HepG2 (cell line): Measurements from ENCODE around the gene GJC2. TPM values are rescaled to one million over a fixed set of nuclear protein-coding genes. Genes with fewer than 3 reads are reported as not detected.

Experiments used
- ATAC-seq: fragments of 200-7000 bp; cut with Tn5 transposase; 3 replicates; pipeline ENCODE4 v1.9.1; 2020; ENCODE audit warnings: mild to moderate bottlenecking, moderate library complexity
- BruUV-seq: library from RNA; stranded (reverse); fragments of 400-500 nt; replicated peaks from 2 replicates; lab custom pipeline; 2021; lab: Mats Ljungman, UMichigan
- CTCF ChIA-PET: fragments of 300-600 bp; formaldehyde crosslinking; extraction: SDS; loops from one replicate; lab custom pipeline; 2021; ENCODE audit warnings: low total read pairs, inconsistent platforms, low intra/inter-chr PET ratio; lab: Yijun Ruan, JAX
- POLR2A ChIA-PET: fragments of 350-600 bp; sonication (Branson Sonifier 250); formaldehyde crosslinking; loops from one replicate; lab custom pipeline; 2020; ENCODE audit warnings: antibody characterized with exemption, inconsistent platforms; lab: Yijun Ruan, JAX
- DNase-seq: peaks from one replicate; pipeline ENCODE4 v3.0.0-alpha.2; 2015; ENCODE audit warnings: low spot score
- FAIRE-seq: peaks from 3 replicates; lab custom pipeline; 2011; peaks lifted over from hg19 to GRCh38; lab: Jason Lieb, UNC
- H2AFZ ChIP-seq: one replicate; pipeline ENCODE4 v1.6.1; 2011; ENCODE audit warnings: low read length, inconsistent platforms
- H3K27ac ChIP-seq: fragments of 300-600 bp; 3 replicates; pipeline ENCODE4 v1.8.0; 2011; ENCODE audit warnings: mixed run types, mild to moderate bottlenecking, mixed read lengths, low read length, inconsistent platforms; ENCODE audit not compliant: insufficient read depth; ENCODE audit errors: extremely low read length
- H3K27me3 ChIP-seq, 2 experiments: fragments of 200-600 bp in 1 of 2; 2 replicates in 1 of 2; 3 replicates in 1 of 2; pipeline versions ENCODE4 v1.6.0 to v1.8.0; 2011; ENCODE audit warnings: low read length in 2 of 2, mild to moderate bottlenecking in 2 of 2, moderate library complexity in 2 of 2, inconsistent platforms in 1 of 2; ENCODE audit not compliant: insufficient read depth in 2 of 2, control insufficient read depth in 1 of 2
- H3K36me3 ChIP-seq, 2 experiments: fragments of 200-600 bp in 1 of 2; replicated peaks in 1 of 2; 2 replicates in 1 of 2; 3 replicates in 1 of 2; pipeline versions ENCODE4 v1.5.1 to v1.8.0; 2011; ENCODE audit warnings: low read length in 2 of 2, inconsistent platforms in 1 of 2; ENCODE audit not compliant: insufficient read depth in 2 of 2, control insufficient read depth in 1 of 2
- H3K4me1 ChIP-seq: 2 replicates; pipeline ENCODE4 v1.5.1; 2012; ENCODE audit warnings: low read length, inconsistent platforms; ENCODE audit not compliant: insufficient read depth
- H3K4me2 ChIP-seq: 2 replicates; pipeline ENCODE4 v1.6.0; 2011; ENCODE audit warnings: low read depth, low read length, inconsistent platforms
- H3K4me3 ChIP-seq, 3 experiments: fragments of 200-600 bp in 1 of 3; sonication (generic), shearing (Covaris generic) in 1 of 3; replicated peaks in 1 of 3; 2 replicates each; pipeline ENCODE4 v1.5.1; 2011 to 2016; ENCODE audit warnings: low read length in 3 of 3, inconsistent platforms in 2 of 3, low read depth in 2 of 3, mild to moderate bottlenecking in 2 of 3, control low read depth in 1 of 3, mixed read lengths in 1 of 3; ENCODE audit not compliant: insufficient read depth in 1 of 3
- H3K79me2 ChIP-seq: one replicate; pipeline ENCODE4 v1.6.1; 2011; ENCODE audit warnings: low read length, inconsistent platforms; ENCODE audit not compliant: insufficient read depth
- H3K9ac ChIP-seq: 2 replicates; pipeline ENCODE4 v1.6.0; 2011; ENCODE audit warnings: mild to moderate bottlenecking, low read depth, low read length, inconsistent platforms; ENCODE audit not compliant: insufficient read depth
- H3K9me3 ChIP-seq: 2 replicates; pipeline ENCODE4 v1.5.1; 2012; ENCODE audit warnings: mild to moderate bottlenecking, low read length
- H4K20me1 ChIP-seq: 2 replicates; pipeline ENCODE4 v1.6.0; 2011; ENCODE audit warnings: inconsistent platforms, mild to moderate bottlenecking, low read length, moderate library complexity; ENCODE audit not compliant: insufficient read depth
- AGO2 ChIP-seq: fragments of 200-400 bp; formaldehyde crosslinking; optimal IDR thresholded peaks from 2 replicates; pipeline ENCODE3; 2017; ENCODE audit warnings: mild to moderate bottlenecking, low read depth, low read length, moderate library complexity
- CREM ChIP-seq, 2 experiments: sonication (generic) in 1 of 2; formaldehyde crosslinking in 1 of 2; IDR thresholded peaks; 2 replicates each; pipeline versions ENCODE4 v1.4.0 to v1.6.1; 2016 to 2020; ENCODE audit warnings: antibody characterized with exemption in 1 of 2, mild to moderate bottlenecking in 1 of 2, missing genetic modification reagents in 1 of 2
- IKZF4 ChIP-seq: sonication (generic); formaldehyde crosslinking; IDR thresholded peaks from 2 replicates; pipeline ENCODE4 v1.5.1; 2020; ENCODE audit warnings: borderline replicate concordance, mild to moderate bottlenecking, low read depth, missing genetic modification reagents; ENCODE audit errors: not compliant biosample characterization
- RFXAP ChIP-seq: sonication (generic); formaldehyde crosslinking; IDR thresholded peaks from 2 replicates; pipeline ENCODE4 v1.4.0; 2020; ENCODE audit warnings: missing genetic modification reagents, borderline replicate concordance
- SRF ChIP-seq: IDR thresholded peaks from 2 replicates; pipeline ENCODE4 v1.6.1; 2011; ENCODE audit warnings: mild to moderate bottlenecking, low read depth, low read length, moderate library complexity
- TCF7L2 ChIP-seq: IDR thresholded peaks from 2 replicates; pipeline ENCODE4 v1.6.1; 2011; ENCODE audit warnings: mild to moderate bottlenecking, low read depth, low read length, moderate library complexity
- YEATS4 ChIP-seq: sonication (generic); formaldehyde crosslinking; IDR thresholded peaks from 2 replicates; pipeline ENCODE4 v1.4.0; 2020; ENCODE audit warnings: missing genetic modification reagents, borderline replicate concordance
- ZNF232 ChIP-seq: sonication (generic); formaldehyde crosslinking; IDR thresholded peaks from 2 replicates; pipeline ENCODE4 v1.4.0; 2020; ENCODE audit warnings: missing genetic modification reagents, borderline replicate concordance
- ZNF549 ChIP-seq: sonication (generic); formaldehyde crosslinking; IDR thresholded peaks from 2 replicates; pipeline ENCODE4 v1.5.0; 2020; ENCODE audit warnings: missing genetic modification reagents
- WGBS: methylation state at CpG from one replicate; pipeline ENCODE4 v1.1.6; 2017; ENCODE audit warnings: low lambda C conversion rate; 5-methylcytosine and 5-hydroxymethylcytosine counted together
- in situ Hi-C: cut with HindIII; loops from 2 replicates; pipeline ENCODE4 v1.10.0; 2017; ENCODE audit warnings: low pct_unique_long_range_greater_than_20kb; ENCODE audit not compliant: extremely low pct_ligation_motif_present
- intact Hi-C: fragments of 100-400 bp; cut with micrococcal nuclease; formaldehyde crosslinking; loops from one replicate; pipeline ENCODE4 v1.10.0; 2022; ENCODE audit not compliant: unreplicated experiment
- polyA plus RNA-seq, 8 experiments: library from polyadenylated mRNA; depleted of rRNA in 3 of 8; stranded (reverse) in 7 of 8; unstranded in 1 of 8; fragments of >200 nt; fragmentation: Illumina TruSeq in 4 of 8; extraction: Trizol in 4 of 8; gene quantifications; 2 replicates each; pipeline versions ENCODE4 v1.2.1 to v1.2.3, GENCODE V29; 2011 to 2016; ENCODE audit warnings: low read depth in 4 of 8, missing spikeins in 1 of 8, mixed read lengths in 1 of 8; ENCODE audit not compliant: insufficient read depth in 1 of 8
- total RNA-seq, 5 experiments: library from RNA; depleted of rRNA; stranded (reverse); fragments of >200 nt; fragmentation: Illumina TruSeq; extraction: Trizol; gene quantifications; 2 replicates each; pipeline ENCODE4 v1.2.3, GENCODE V29; 2016; ENCODE audit warnings: low read depth in 1 of 5

The GJC2 gene
- total and polyA plus RNA-seq, 2 of the 13 experiments (the other 11 are each of a cell fraction or from before 2014, with no cell fraction given): 1.6 to 3.8 TPM

- POLR2A ChIA-PET: interaction anchor here (1.3 kb wide), 2 partner anchors 25 to 59 kb away, joined by 4 read pairs; partner anchors contain the start of gene IBA57
- Histone ChIP-seq H3K79me2 (peaks cover 26% of the 10 kb centered on the region), H2AFZ (no peak overlapping the region), H3K9me3 (no peaks in the 10 kb centered on the region), H3K27me3 (no peaks in the 10 kb centered on the region; a peak in 1 of 5 replicates), H3K4me2 (no peak overlapping the region), H3K27ac (no peak overlapping the region), H3K4me3 (no peak overlapping the region), H3K4me1 (peaks cover 36% of the 10 kb centered on the region), H3K9ac (no peak overlapping the region), H4K20me1 (peaks cover 2% of the 10 kb centered on the region; the same call in 1 of the 2 replicates)
- BruUV-seq: no TSS peak
- FAIRE-seq (no peak), ATAC-seq (no peak), DNase-seq (no peak)
- in situ Hi-C loops: no loop called here
- TF ChIP-seq YEATS4 (CRISPR knock-in tag): no peak
- no peak for TF ChIP-seq IKZF4
- no peak for TF ChIP-seq CREM (IDR thresholded peaks at IDR 0.05)
- no peak for TF ChIP-seq CREM (CRISPR knock-in tag; IDR thresholded peaks at IDR 0.05)
- TF ChIP-seq SRF: no peak
- TF ChIP-seq TCF7L2: no peak
- no peak for TF ChIP-seq RFXAP (CRISPR knock-in tag)
- no peak for TF ChIP-seq ZNF549 (CRISPR knock-in tag)
- TF ChIP-seq, all 625 proteins: peak for 0
- intact Hi-C loops: no loop called here
- CTCF ChIA-PET: no interaction called here
- 96% methylated on average over 3 of the region's 9 CpGs for WGBS
- H3K36me3 ChIP-seq: peaks cover 2 to 7% of the 10 kb centered on the region in 2 experiments; a peak in 2 of 5 replicates
Measured at GRCh38 chr1:228106800-228107054, 43.0 kb upstream of the GJC2 start.

- Histone ChIP-seq H3K36me3 (peaks cover 2 to 7% of the 10 kb centered on the region in 2 experiments; a peak in 2 of 5 replicates), H3K9ac (peak overlapping the region; percentile 97; the same call in 1 of the 2 replicates), H3K4me1 (peaks cover 35% of the 10 kb centered on the region), H2AFZ (no peak overlapping the region), H3K9me3 (no peaks in the 10 kb centered on the region), H3K79me2 (peaks cover 18% of the 10 kb centered on the region), H3K27me3 (no peaks in the 10 kb centered on the region; a peak in 1 of 5 replicates), H4K20me1 (no peaks in the 10 kb centered on the region), H3K27ac (no peak overlapping the region), H3K4me3 (peak overlapping the region in 1 of 3 experiments; percentile 99; a peak in 2 of 6 replicates), H3K4me2 (peak overlapping the region; percentile 93)
- no TSS peak for BruUV-seq
- no peak for TF ChIP-seq ZNF232 (CRISPR knock-in tag)
- peak; percentile 55 for TF ChIP-seq AGO2
- no peak for DNase-seq
- in situ Hi-C loops: no loop called here
- POLR2A ChIA-PET: no interaction called here
- intact Hi-C loops: no loop called here
- ATAC-seq: no peak
- CTCF ChIA-PET: no interaction called here
- FAIRE-seq: no peak
- 98% methylated on average over 7 of the region's 19 CpGs for WGBS
Measured at GRCh38 chr1:228107636-228108035, 42.1 kb upstream of the GJC2 start.
